ENCODE measurements around the gene GRN.
"Not testable (repeated sequence)": the region's sequence is repeated elsewhere in the genome, so short reads cannot be mapped to it uniquely, and the experiment has no call there.

GRN gene

DNA sequence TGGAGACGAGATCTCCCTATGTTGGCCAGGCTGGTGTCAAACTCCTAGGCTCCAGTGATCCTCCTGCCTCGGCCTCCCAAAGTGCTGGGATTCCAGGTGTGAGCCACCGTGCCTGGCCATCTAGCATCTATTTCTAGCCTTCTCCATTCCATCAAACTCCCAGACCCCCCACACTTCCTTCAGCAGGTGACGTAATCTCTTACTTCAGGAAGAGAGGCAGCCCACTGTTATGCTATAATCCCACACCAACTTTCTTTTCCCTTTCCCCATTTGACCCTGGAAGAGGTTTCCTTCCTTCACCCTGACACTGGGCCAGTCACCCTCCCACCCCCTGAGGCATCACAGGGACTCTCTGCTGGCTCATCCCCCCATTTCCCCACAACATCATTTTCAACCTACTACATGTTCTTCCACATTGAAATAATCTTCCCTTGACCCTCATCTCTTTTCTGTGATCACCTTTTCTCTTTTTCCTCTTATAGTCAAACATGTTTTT lies 36.8 kb downstream of the GRN start:
- in situ Hi-C loops (cut with MboI; ENCODE audit: low sequenced_read_pairs), result no loop called here

DNA sequence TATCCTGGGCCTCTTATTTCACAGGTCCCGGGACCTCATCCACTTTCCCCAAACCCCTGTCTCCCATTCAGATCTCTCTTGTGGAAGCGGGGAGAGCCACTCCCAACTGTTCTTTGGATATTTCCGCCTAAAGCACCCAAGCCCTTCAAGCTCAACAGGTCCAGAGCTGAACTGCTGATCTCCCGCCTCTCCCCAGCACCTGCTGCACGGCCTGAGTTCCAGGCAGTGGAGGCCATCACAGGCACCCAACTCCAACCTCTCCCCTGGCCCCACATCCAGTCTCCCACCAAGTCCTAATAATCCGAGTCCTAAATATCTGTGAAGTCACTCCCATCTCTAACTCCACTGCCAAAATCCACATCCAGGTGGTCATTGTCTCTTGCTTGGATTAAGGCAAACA lies 37.8 kb downstream of the GRN start:
- in situ Hi-C loops (cut with MboI; ENCODE audit: low sequenced_read_pairs), result no loop called here

DNA sequence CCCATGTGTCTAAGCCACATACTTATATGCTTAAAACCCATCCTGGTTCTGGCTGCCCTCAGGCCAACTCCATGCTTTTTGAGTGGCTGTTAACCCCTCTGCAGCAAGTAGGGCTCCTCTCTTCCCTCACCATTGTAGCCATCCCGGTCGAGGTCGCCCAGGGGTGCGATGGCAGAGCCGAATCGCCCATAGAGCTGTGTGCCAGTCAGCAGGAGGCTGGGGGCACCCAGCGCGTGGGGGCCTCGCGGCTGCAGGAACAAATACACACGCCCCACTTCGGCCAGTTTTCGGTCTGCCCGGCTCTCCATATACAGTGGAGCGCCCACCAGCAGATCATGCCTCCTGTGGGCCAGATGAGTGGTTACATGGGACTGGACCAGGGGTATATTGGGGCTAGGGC lies 38.3 kb downstream of the GRN start:
- in situ Hi-C loops (cut with MboI; ENCODE audit: low sequenced_read_pairs), result no loop called here

DNA sequence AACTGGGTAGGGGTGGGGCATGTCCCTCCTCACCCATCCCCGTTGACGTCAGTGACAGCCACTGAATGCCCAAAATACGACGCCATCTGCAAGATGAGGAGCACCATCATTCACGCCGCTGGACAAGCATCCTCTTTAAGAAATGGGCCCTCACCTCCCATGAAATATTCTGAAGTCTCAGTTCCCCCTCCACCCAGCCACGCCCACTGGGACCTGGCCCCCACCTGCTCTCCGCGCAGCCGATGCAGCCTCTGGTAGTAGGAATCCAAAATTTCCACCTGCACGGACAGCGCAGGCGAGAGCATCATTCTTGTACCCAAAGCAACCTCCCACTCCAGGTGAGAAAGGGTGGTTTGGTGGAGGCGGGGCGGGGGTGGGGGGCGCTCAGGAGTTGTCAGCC lies 38.8 kb downstream of the GRN start:
- in situ Hi-C loops (cut with MboI; ENCODE audit: low sequenced_read_pairs), result no loop called here

DNA sequence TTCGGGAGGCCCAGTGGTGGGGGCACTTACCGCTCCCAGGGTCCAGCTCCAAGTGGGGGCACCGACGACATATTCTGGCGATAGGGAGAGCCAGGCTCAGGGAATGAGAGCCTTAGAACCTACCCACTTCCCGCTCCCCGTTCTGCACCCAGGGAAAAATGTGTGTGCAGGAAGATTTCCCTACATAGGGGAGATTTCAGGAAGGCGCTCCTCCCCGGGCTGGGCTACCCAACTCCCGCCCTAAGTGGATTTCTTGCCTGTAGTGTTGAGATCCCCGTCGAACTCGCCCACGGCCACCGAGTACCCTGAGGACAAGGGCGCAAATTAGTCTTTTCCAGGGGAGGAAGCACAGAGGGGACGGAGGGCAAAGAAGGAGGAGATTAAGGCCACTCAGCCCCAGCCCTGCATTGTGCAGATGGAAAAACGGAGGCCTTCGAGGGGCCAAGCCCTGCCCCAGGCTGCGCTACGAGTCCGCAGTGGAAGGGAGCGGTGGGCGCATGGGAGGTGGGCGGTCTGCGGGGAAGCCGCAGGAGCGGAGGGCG lies 39.2 kb downstream of the GRN start:
- in situ Hi-C loops (cut with MboI; ENCODE audit: low sequenced_read_pairs), result no loop called here

DNA sequence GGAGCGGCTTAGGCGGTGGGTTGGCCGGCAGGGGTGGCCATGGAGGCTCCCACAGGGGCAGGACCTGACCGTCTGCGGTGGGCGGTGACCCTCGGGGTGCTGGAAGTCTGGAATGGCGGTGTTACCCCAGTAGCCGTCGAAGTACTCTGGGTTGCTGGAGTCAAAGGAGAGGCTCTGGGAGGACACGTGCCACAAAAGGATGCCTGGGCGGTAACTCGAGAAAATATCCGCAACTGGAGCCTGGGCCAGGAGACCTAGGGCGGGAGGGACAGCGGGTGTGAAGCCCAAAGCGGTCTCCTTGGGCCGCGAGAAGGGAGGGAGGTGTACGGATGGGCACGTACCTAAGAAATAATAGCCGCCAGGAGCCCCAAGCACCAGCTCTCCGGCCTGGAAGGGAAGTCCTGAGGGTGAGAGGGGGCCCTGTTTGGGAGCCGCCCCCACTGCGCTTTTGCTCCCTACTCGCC lies 39.8 kb downstream of the GRN start:
- in situ Hi-C loops (cut with MboI; ENCODE audit: low sequenced_read_pairs), result no loop called here

DNA sequence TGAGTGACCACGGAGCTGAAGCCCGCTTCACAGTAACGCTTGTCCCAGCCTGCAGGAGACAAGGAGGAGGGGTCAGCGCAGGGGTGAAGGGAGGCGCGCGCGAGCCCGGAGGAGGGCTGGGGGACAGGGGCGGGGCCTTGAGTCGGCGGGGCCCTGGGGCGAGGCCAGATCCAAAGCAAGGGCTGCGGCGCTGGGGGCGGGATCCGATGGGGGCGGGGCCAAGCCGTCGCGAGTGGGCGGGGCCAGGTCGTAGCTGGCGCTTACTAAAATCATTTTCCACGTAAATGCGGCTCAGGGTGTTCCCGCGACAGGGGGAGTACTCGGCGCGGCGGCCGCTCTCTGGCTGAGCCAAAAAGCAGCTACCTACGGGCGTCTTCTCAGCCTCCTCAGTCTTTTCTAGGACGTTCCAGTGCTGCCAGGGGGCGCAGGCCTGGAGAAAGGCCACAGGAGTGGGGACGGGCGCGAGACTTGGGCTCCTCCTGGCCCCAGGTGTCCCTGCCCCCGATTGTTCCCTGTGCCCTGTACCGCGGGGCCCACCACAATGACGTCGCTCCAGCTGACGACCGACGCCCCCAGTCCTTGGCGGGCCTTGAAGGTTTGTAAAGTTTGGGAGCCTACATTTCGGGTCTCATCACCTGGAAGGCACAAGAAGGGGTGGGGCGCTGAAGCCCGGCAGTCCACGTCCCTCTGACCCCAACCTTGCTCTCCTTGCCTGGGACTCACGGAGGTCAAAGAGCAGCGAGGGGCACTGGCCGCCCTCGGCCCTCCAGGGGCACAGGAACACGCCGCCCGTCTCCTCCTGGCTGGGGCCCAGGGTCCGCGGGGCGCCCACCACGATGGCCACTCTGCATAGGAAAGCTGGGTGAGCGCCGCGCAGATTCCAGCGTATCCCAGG lies 40.4 kb downstream of the GRN start:
- in situ Hi-C loops (cut with MboI; ENCODE audit: low sequenced_read_pairs), result no loop called here

DNA sequence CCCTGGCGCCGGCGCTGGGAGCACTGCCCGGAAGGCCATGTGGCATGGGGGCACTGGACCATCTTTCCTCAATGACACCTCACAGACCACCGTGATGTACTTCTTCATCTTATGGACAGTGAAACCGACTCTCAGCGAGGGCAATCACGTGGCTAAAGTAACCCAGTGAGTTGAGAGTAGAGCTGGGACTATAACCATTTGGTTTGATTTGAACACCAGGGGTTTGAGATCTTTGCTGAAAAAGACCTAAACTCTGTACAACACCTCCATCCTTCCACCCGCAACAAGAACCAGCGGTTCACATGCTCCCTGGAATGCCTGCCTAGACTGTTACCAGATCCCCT lies 41.1 kb downstream of the GRN start:
- in situ Hi-C loops (cut with MboI; ENCODE audit: low sequenced_read_pairs), result no loop called here

DNA sequence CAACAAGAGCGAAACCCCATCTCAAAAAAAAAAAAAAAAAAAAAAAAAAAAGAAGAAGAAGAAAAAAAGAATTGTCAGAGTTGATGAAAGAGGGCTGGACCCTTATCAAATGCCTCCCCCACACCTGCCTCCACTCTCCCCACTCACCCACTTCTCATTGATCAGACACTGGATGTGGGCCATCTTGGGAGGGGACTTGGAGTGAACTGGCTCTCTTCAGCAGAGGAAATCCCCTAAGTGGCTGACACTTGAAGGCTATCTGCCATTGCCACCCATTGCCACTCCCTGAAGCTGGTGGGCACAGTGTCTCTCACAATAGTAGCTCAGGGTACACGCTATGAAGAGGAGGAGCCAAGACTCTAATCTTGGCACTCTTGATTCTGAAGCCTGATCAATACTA lies 42.7 kb downstream of the GRN start:
- in situ Hi-C loops (cut with MboI; ENCODE audit: low sequenced_read_pairs), result no loop called here

DNA sequence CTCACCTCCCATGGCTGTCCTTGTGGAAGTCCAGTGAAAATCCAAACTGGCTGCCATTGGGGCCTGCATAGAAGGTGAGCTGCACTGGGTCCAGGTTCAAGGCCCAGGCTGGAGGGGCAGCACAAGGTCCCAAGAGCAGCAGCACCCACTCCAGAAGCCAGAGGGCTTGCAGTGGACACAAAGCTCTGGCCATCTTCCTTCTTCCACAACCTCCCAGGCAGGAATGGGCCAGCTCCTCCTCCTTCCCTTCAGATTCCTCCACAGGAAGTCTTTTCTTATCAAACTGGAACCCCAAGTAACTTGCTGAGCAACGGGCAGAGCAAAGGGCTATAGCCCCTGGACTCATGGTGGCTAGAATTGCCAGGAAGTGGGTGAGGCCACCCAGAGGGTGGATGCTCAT lies 44.2 kb downstream of the GRN start, which contains the start of gene ITGA2B:
Gene ITGA2B (minus strand): TSS at position 369 of the 400 bp plus-strand sequence. CDS start 176 bp downstream, at position 193.
- in situ Hi-C loops (cut with MboI; ENCODE audit: low sequenced_read_pairs), result no loop called here

DNA sequence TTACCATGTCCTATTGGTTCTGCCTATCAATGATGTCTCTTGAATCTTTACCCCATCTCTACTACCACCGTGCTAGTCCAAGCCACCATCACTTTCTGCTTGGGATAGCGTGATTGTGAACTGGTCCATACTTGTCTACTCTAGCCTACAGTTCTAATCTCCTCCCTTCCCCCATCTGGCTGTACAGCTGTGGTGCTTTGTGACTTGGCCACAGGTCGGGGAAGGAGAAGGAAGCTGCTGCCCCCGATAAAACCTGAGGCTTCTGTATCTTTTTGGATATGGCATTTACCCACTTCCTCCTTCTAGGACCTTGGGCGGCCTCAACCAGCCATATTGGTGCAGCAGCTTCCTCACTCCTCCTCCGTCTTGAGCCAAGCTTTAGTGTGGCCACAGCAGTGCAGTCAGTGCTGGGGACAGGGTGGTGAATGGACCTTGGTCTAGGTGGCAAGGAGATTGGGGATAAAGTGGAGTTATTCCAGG lies 44.7 kb downstream of the GRN start:
- in situ Hi-C loops (cut with MboI; ENCODE audit: low sequenced_read_pairs), result no loop called here

DNA sequence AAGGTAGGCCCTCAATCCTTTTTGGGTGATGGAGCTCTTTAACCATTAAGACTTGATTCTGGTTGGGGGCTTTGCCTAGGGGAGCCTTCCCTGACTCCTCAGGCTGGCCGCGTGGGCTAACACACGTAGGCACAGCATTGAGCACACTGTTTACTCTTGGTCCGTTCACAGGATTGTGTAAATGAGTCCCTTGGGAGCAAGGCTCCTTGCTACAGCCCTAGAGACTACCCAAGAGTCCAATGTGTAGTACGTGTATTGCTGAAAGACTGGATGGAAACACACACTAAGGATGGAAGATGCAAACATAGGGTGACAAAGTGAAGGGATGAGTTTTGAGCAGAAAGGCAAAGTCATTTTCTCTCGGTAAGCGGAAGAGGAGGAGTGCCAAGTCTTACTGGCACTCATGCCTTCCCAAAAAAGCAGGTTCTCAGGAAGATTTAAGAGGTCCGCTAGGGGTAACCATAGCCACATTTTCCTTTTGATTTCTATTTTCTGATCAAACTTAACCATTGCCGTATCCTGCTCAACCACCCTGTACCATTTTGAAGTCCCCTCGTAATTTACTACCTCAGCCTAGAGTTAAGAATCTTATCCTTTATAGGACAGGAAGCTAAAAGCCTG lies 45.3 kb downstream of the GRN start:
- in situ Hi-C loops (cut with MboI; ENCODE audit: low sequenced_read_pairs), result no loop called here

DNA sequence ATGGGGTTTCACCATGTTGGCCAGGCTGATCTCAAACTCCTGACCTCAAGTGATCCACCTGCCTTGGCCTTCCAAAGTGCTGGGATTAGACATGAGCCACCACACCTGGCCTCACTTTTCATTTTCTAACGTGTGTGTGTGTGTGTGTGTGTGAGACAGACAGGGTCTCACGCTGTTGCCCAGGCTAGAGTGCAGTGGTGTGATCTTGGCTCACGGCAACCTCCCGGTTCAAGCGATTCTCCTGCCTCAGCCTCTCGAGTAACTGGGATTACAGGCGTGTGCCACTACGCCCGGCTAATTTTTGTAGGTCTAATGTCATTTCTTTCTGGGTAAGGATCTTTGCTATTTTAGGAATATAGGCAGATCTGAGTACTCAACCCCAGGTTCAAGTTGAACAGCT lies 49.0 kb downstream of the GRN start:
- in situ Hi-C loops (cut with MboI; ENCODE audit: low sequenced_read_pairs), result not testable (repeated sequence)

DNA sequence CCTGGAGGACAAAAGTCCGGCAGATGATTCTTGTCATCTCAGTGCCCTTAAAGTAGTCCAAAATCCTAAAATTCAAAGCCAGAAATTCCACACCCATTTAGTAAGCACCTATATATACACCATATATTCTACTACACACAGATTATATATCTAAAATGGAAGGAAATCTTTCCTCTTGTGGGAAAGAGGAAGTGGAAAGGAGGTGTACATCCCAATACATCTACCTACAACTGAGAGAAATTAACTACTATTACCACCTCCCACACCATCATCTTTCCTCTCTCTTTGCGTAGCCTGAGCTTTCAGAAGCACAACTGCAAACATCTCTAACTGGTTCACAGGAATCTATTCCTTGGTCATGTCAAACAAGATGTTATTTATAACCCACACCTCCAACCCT lies 49.7 kb downstream of the GRN start:
- in situ Hi-C loops (cut with MboI; ENCODE audit: low sequenced_read_pairs), result no loop called here

DNA sequence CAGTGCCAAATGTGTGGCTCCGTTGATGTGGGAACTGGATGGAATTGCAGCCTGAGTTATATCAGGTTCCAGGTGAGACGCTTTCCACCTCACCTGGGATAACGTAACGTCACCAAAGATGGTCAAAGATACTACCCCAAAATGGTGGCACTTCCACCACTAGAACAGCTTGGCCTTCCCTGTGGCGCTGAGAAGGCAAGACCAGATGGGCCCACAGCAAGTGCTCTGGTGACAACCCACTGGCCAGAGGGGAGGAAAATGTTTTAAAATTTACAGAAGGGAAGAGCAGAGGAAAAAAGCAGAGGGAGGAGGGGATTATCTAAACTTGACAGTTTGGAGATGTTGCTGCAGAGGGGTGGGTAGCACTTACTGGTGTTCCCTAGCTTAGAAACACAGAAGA lies 51.8 kb downstream of the GRN start:
- in situ Hi-C loops (cut with MboI; ENCODE audit: low sequenced_read_pairs), result no loop called here

DNA sequence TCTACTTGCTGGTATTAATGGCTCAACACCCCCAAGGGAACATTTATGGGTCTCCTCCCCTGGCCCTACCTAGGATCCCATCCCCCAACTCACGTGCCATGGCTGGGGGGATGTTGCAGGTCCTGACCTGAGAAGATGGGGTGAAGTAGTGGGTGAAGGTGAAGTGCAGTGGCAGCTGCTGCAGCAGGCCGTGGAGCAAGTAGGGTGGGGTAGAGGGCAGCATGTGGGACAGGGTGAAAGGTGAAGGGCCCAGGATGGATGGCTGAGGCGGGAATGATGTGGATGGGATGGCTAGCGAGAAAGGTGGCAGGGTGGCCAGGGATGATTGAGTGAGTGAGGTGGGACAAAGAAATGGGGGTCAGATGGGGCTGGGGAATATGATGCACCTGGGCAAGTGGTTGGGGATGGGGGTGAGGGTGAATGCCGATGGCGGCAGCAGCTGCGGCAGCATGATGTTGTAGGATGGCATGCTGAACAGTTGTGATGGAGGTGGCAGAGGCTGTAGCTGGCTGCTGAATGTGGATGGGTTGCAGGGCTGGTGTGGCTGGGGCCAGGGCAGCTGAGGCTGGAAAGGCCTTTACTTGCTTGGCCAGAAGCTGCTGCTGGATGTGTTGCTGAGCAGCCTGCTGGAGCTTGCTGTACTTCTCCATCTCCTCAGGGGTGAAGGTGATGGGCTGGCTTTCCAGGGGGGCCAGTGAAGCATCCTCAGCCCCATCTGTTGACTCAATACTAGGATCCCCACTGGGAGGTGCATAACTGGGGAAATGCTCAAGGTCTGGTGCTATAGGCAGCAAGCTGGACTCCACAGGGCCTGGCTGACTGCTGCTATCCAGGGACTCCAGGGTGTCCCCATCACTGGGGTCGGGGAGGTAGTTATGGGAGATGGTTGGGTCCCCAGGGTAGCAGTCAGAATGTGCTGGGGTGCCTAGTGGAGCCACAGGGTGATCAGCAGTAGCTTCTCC lies 52.7 kb downstream of the GRN start:
- in situ Hi-C loops (cut with MboI; ENCODE audit: low sequenced_read_pairs), result no loop called here

DNA sequence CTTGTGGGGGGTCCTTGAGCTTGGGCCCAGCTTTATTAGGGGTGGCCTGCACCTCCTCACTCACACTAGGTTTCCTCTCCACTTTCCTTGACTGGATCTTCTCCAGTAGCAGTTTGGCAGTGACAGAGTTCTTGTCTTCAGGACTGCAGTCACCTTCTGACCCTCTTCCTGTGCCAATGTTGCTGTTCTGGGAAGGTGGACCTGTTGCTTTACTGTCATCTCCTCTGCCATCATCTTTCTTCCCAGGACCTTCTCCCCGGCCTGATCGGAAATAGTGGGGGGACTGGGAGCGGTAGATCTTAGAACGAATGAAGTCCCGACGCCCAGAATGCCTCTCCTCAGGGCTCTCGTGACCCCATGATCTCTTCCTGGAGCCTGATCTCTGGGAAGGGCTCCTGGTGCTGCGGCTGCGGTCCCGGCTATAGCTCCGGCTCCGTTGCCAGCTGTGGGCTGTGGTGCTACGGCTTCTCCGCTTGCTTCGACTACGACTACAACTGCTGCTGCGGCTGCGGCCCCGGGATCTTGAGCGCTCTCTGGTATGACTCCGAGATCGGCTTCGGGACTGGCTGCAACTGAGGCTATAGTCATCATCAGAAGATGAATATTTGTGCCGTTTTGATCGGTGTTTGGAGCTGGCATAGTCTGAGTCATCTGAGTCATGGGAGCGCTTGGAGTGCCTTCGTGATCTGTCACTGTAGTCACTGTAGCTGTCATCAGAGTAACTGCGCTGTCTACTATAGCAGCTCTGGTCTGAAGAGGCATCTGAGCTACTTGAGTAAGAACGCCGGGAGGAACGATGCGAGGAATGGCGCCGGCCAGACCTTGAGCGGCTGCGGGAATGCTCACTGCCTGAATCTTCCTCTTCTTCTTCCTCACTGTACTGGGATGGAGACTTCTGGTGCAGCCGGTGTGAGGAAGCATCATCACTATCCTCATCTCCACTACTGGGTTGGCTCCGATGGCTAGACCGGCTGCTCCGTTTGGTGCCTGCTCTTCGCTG lies 53.9 kb downstream of the GRN start:
- in situ Hi-C loops (cut with MboI; ENCODE audit: low sequenced_read_pairs), result no loop called here

DNA sequence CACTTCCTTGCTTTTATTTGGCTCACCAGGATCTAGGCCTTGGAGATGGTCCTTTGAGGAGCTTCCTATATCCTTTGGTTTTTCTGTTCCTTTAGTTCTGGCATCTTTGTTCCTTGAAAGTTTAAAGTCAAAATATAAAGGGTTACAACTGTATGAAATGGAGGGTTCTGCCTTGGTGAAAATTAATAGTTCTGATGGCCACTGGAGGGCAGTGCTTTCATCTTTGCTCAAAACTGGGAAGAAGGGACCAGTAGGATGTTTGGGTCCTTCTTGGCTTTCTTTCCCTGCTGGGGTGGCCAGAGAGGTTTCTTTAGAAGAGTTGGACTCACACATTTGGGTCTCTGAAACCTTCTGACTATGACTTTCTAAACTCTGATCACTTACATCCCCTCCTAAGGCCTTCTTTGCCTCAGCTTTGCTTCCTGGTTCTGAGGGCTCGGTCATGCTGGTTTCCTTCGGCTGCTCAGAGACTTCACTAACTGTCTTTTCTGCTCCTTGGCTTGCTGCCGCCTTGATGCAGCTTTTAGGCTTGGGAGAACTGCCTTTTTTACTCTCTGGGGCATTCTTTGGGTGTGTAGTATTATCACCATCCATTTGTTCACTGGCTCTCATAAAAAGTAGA lies 55.2 kb downstream of the GRN start:
- in situ Hi-C loops (cut with MboI; ENCODE audit: low sequenced_read_pairs), result no loop called here

Data from HL-60/S4 treated with retinoic acid at 250 ng/mL for 4 days and 3 days (cell line).